Immature natural killer cell (primary cell): ENCODE measurements around the gene RSPH6A. TPM values are rescaled to one million over a fixed set of nuclear protein-coding genes. Genes with fewer than 3 reads are reported as not detected.
"Not testable (repeated sequence)": the region's sequence is repeated elsewhere in the genome, so short reads cannot be mapped to it uniquely, and the experiment has no call there.

ENCODE experiments used
- DNase-seq, 3 donors: peaks; one replicate each; pipeline ENCODE4 v3.0.0; 2022; ENCODE audit warnings: mixed read lengths in 1 of 3
- H3K27ac Mint-ChIP-seq, 6 donors: one replicate each; pipeline ENCODE4 v1.8.0; 2020; ENCODE audit warnings: mixed read lengths in 6 of 6, mild to moderate bottlenecking in 5 of 6, inconsistent platforms in 4 of 6, moderate library complexity in 3 of 6
- H3K27me3 Mint-ChIP-seq, 3 donors: one replicate each; pipeline ENCODE4 v1.8.0; 2020 to 2021; ENCODE audit warnings: low read depth in 3 of 3, mild to moderate bottlenecking in 3 of 3, mixed read lengths in 3 of 3, moderate library complexity in 3 of 3, inconsistent platforms in 1 of 3
- H3K36me3 Mint-ChIP-seq, 3 donors: one replicate each; pipeline ENCODE4 v1.8.0; 2020; ENCODE audit warnings: mixed read lengths in 3 of 3, inconsistent platforms in 2 of 3, mild to moderate bottlenecking in 2 of 3
- H3K4me1 Mint-ChIP-seq, 2 donors: one replicate each; pipeline ENCODE4 v1.8.0; 2020; ENCODE audit warnings: inconsistent platforms in 2 of 2, mild to moderate bottlenecking in 2 of 2, mixed read lengths in 2 of 2, moderate library complexity in 1 of 2
- H3K4me3 Mint-ChIP-seq, 5 donors: one replicate each; pipeline ENCODE4 v1.8.0; 2020; ENCODE audit warnings: mild to moderate bottlenecking in 5 of 5, mixed read lengths in 5 of 5, inconsistent platforms in 3 of 5, moderate library complexity in 3 of 5
- H3K9me3 Mint-ChIP-seq, 6 donors: one replicate each; pipeline ENCODE4 v1.8.0; 2020; ENCODE audit warnings: mild to moderate bottlenecking in 6 of 6, mixed read lengths in 6 of 6, inconsistent platforms in 4 of 6, moderate library complexity in 3 of 6
- polyA plus RNA-seq, 3 donors: library from polyadenylated mRNA; unstranded; fragments of 300-500 nt; fragmentation: Illumina TruSeq; gene quantifications; one replicate each; pipeline ENCODE4 v1.2.3, GENCODE V29; 2021

Gene RSPH6A
- polyA plus RNA-seq, 3 donors from 2014 or later = not detected

DNA sequence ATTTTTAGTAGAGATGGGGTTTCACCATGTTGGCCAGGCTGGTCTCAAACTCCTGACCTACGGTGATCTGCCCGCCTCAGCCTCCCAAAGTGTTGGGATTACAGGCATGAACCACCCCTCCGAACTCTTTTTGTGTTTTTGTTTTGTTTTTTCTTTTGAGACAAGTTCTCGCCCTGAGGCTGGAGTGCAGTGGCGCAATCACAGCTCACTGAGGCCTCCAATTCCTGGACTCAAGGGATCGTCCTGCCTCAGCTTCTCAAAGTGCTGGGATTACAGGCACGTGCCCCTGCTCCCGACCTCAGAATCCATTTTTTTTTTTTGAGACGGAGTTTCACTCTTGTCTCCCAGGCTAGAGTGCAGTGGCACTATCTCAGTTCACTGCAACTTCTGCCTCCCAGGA is 57.4 kb downstream of the RSPH6A start:
- no peak overlapping the region for H3K27ac Mint-ChIP-seq
- DNase-seq = no peak
- H3K4me1 Mint-ChIP-seq = no peaks in the 10 kb centered on the region
- H3K9me3 Mint-ChIP-seq = no peaks in the 10 kb centered on the region
- no peak overlapping the region for H3K4me3 Mint-ChIP-seq
- peaks cover 0 to 11% (median 1%) of the 10 kb centered on the region in 3 donors for H3K27me3 Mint-ChIP-seq
- no peaks in the 10 kb centered on the region for H3K36me3 Mint-ChIP-seq

GRCh38 chr19:45754323-45754722 is 60.8 kb downstream of the RSPH6A start:
- Mint-ChIP-seq H3K9me3 (no peaks in the 10 kb centered on the region), H3K27me3 (peaks cover 0 to 10% (median 3%) of the 10 kb centered on the region in 3 donors), H3K4me3 (no peak overlapping the region), H3K4me1 (no peaks in the 10 kb centered on the region), H3K27ac (no peak overlapping the region), H3K36me3 (no peaks in the 10 kb centered on the region)
- DNase-seq = no peak

DNA sequence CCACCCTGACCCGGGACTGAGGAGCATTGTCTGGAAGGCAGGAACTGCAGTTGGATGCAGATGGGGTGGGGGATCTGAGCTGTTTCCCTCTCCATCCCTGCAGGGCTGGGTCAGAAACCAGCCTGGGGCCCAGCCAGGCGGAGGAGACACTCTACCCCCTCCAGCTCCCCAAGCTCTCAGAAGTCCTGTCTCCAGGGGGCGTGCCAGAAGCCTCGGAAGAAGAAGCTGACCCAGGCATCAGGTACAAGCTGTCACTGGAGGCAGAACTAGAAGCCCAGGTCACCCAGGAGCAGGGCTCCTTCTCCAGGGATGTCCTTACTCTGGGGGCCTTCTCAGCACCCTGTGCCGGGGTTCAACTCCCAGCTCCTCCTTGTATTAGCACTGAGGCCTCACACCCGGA is 61.6 kb downstream of the RSPH6A start:
- Mint-ChIP-seq H3K9me3 (no peaks in the 10 kb centered on the region), H3K27me3 (peaks cover 0 to 9% (median 3%) of the 10 kb centered on the region in 3 donors), H3K36me3 (no peaks in the 10 kb centered on the region), H3K27ac (no peak overlapping the region), H3K4me3 (no peak overlapping the region), H3K4me1 (no peaks in the 10 kb centered on the region)
- DNase-seq = no peak

- peak overlapping the region in 1 of 6 donors; percentile 11 for H3K27ac Mint-ChIP-seq
- H3K27me3 Mint-ChIP-seq = peaks cover 0 to 11% (median 3%) of the 10 kb centered on the region in 3 donors
- no peak overlapping the region for H3K4me3 Mint-ChIP-seq
- H3K4me1 Mint-ChIP-seq = no peaks in the 10 kb centered on the region
- no peak for DNase-seq
- no peaks in the 10 kb centered on the region for H3K36me3 Mint-ChIP-seq
- H3K9me3 Mint-ChIP-seq = no peaks in the 10 kb centered on the region
These were observed 62.5 kb downstream of the RSPH6A start for GRCh38 chr19:45752639-45753038.

GRCh38 chr19:45751483-45751882 is 63.6 kb downstream of the RSPH6A start:
- H3K27me3 Mint-ChIP-seq = peaks cover 0 to 11% (median 3%) of the 10 kb centered on the region in 3 donors
- not testable (repeated sequence) for H3K4me1 Mint-ChIP-seq, H3K9me3 Mint-ChIP-seq, DNase-seq, H3K4me3 Mint-ChIP-seq, H3K27ac Mint-ChIP-seq, H3K36me3 Mint-ChIP-seq

GRCh38 chr19:45747513-45747912 is 67.6 kb downstream of the RSPH6A start:
- no peaks in the 10 kb centered on the region for H3K36me3 Mint-ChIP-seq
- DNase-seq = no peak
- H3K27ac Mint-ChIP-seq = no peak overlapping the region
- no peaks in the 10 kb centered on the region for H3K9me3 Mint-ChIP-seq
- H3K4me1 Mint-ChIP-seq = no peaks in the 10 kb centered on the region
- H3K27me3 Mint-ChIP-seq = peaks cover 3 to 9% (median 5%) of the 10 kb centered on the region in 3 donors
- no peak overlapping the region for H3K4me3 Mint-ChIP-seq

DNA sequence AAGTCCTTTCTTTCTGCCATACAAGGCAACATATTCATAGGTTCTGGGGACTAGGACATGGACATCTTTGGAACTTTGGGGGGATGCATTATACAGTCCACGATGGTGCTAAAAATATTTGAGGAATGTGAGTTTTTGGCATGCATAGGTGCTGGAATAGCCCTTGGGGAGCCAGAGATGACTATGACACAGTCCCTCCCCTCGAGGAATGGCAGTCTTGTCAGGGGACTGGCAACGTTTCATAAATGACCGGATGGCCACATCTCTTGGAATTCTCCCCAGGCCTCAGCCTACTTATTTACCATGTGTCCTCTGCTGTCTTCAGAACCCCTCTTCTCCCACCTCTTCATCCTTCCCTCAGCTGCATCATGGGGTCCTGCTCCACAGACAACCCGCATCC is 68.2 kb downstream of the RSPH6A start:
- Mint-ChIP-seq H3K27ac (no peak overlapping the region), H3K4me1 (no peaks in the 10 kb centered on the region), H3K36me3 (no peaks in the 10 kb centered on the region), H3K27me3 (peaks cover 6 to 8% (median 7%) of the 10 kb centered on the region in 3 donors), H3K9me3 (no peaks in the 10 kb centered on the region), H3K4me3 (no peak overlapping the region)
- DNase-seq = no peak

Other genes starting within 250 kb of the RSPH6A start
- gene OPA3, start 230.5 kb downstream of the RSPH6A start, polyA plus RNA-seq = 10 to 100 TPM in 1 of 3 donors, 1 to 10 TPM in 1, not detected in 1; 3.3 to 18.4 TPM
- gene GPR4, start 213.1 kb downstream of the RSPH6A start, polyA plus RNA-seq = not detected
- 10 to 100 TPM; 11.9 to 24.7 (median 14.2) TPM for gene EML2, start 175.9 kb downstream of the RSPH6A start, polyA plus RNA-seq
- gene GIPR, start 147.1 kb downstream of the RSPH6A start, polyA plus RNA-seq = under 1 TPM in 2 of 3 donors, not detected in 1; 0.18 to 0.34 TPM
- 1,000 to 10,000 TPM in 2 of 3 donors, 100 to 1,000 TPM in 1; 754 to 1,123 (median 1,001) TPM for gene SNRPD2, start 123.4 kb downstream of the RSPH6A start, polyA plus RNA-seq
- gene QPCTL, start 122.6 kb downstream of the RSPH6A start, polyA plus RNA-seq = 1 to 10 TPM in 2 of 3 donors, not detected in 1; 1.8 to 2.9 TPM
- gene FBXO46, start 84.4 kb downstream of the RSPH6A start, polyA plus RNA-seq = 10 to 100 TPM in 1 of 3 donors, 1 to 10 TPM in 2; 5.9 to 15.6 (median 7.5) TPM
- gene MEIOSIN, start 81.9 kb downstream of the RSPH6A start, polyA plus RNA-seq = not detected
- gene SIX5, start 46.1 kb downstream of the RSPH6A start, polyA plus RNA-seq = under 1 TPM in 2 of 3 donors, not detected in 1; 0.10 to 0.35 TPM
- gene DMPK, start 32.8 kb downstream of the RSPH6A start, polyA plus RNA-seq = 1 to 10 TPM in 2 of 3 donors, under 1 TPM in 1; 0.34 to 2.7 (median 1.2) TPM
- 10 to 100 TPM; 20.2 to 43.9 (median 20.7) TPM for gene DMWD, start 22.5 kb downstream of the RSPH6A start, polyA plus RNA-seq
- gene SYMPK, start 47.8 kb upstream of the RSPH6A start, polyA plus RNA-seq = 10 to 100 TPM in 1 of 3 donors, 1 to 10 TPM in 2; 2.1 to 14.6 (median 5.6) TPM
- not detected for gene FOXA3, start 49.0 kb upstream of the RSPH6A start, polyA plus RNA-seq
- gene IRF2BP1, start 70.8 kb upstream of the RSPH6A start, polyA plus RNA-seq = 1 to 10 TPM; 3.4 to 9.4 (median 7.0) TPM
- under 1 TPM; 0.12 to 0.45 (median 0.13) TPM for gene MYPOP, start 87.3 kb upstream of the RSPH6A start, polyA plus RNA-seq
- not detected for gene NANOS2, start 99.5 kb upstream of the RSPH6A start, polyA plus RNA-seq
- not detected for gene NOVA2, start 158.6 kb upstream of the RSPH6A start, polyA plus RNA-seq
- gene CCDC61, start 180.2 kb upstream of the RSPH6A start, polyA plus RNA-seq = 1 to 10 TPM; 5.7 to 9.8 (median 6.1) TPM
- gene PGLYRP1, start 207.7 kb upstream of the RSPH6A start, polyA plus RNA-seq = not detected
- not detected for gene IGFL4, start 225.7 kb upstream of the RSPH6A start, polyA plus RNA-seq